ENCODE data around the gene RAB30. TPM values are rescaled to one million over a fixed set of nuclear protein-coding genes. Genes with fewer than 3 reads are reported as not detected.
A peak's percentile ranks its signal among the peaks of the same experiment; 100 is the strongest.

RAB30 gene
- total RNA-seq, 1 donor from 2014 or later = 10.8 TPM

GRCh38 chr11:83020942-83021779, 50.5 kb downstream of the RAB30 start:
- no peaks in the 10 kb centered on the region for H3K36me3 ChIP-seq
- no peaks in the 10 kb centered on the region for H3K9me3 ChIP-seq
- TF ChIP-seq CTCF (IDR thresholded peaks at IDR 0.05) (no peak), POLR2AphosphoS5 (IDR thresholded peaks at IDR 0.05; ENCODE audit: insufficient read depth in 1 of 2, low read depth in 1 of 2) (no peak), POLR2A (IDR thresholded peaks at IDR 0.05) (no peak)
- intact Hi-C loops (cut with DNase I) = no loop called here
- no peak overlapping the region for H3K4me3 ChIP-seq
- no peak overlapping the region for H3K27ac ChIP-seq
- no peak for DNase-seq (ENCODE audit: extremely low spot score in 2 of 2)
- peaks cover 43% of the 10 kb centered on the region for H3K4me1 ChIP-seq
- H3K27me3 ChIP-seq = no peaks in the 10 kb centered on the region

- TF ChIP-seq CTCF (IDR thresholded peaks at IDR 0.05) (no peak), POLR2AphosphoS5 (IDR thresholded peaks at IDR 0.05; ENCODE audit: insufficient read depth in 1 of 2, low read depth in 1 of 2) (peak in 1 of 2 donors; percentile 23), POLR2A (IDR thresholded peaks at IDR 0.05) (no peak)
- DNase-seq (ENCODE audit: extremely low spot score in 2 of 2) = no peak
- Histone ChIP-seq H3K27ac (no peak overlapping the region), H3K4me1 (peaks cover 33% of the 10 kb centered on the region), H3K9me3 (no peaks in the 10 kb centered on the region), H3K27me3 (no peaks in the 10 kb centered on the region), H3K4me3 (no peak overlapping the region), H3K36me3 (no peaks in the 10 kb centered on the region)
- intact Hi-C loops (cut with DNase I) = no loop called here
These were observed 51.7 kb downstream of the RAB30 start for GRCh38 chr11:83019888-83020579.

GRCh38 chr11:83014951-83015350, 56.7 kb downstream of the RAB30 start:
- no peak for TF ChIP-seq POLR2A (IDR thresholded peaks at IDR 0.05)
- no peak for TF ChIP-seq POLR2AphosphoS5 (IDR thresholded peaks at IDR 0.05; ENCODE audit: insufficient read depth in 1 of 2, low read depth in 1 of 2)
- TF ChIP-seq CTCF (IDR thresholded peaks at IDR 0.05) = no peak
- Histone ChIP-seq H3K4me3 (no peak overlapping the region), H3K27me3 (no peaks in the 10 kb centered on the region), H3K27ac (no peak overlapping the region), H3K4me1 (peaks cover 8% of the 10 kb centered on the region), H3K36me3 (no peaks in the 10 kb centered on the region), H3K9me3 (no peaks in the 10 kb centered on the region)
- no peak for DNase-seq (ENCODE audit: extremely low spot score in 2 of 2)
- intact Hi-C loops (cut with DNase I) = no loop called here

- intact Hi-C loops (cut with DNase I) = no loop called here
- no peaks in the 10 kb centered on the region for H3K36me3 ChIP-seq
- no peak overlapping the region for H3K27ac ChIP-seq
- TF ChIP-seq CTCF (IDR thresholded peaks at IDR 0.05) (no peak), POLR2A (IDR thresholded peaks at IDR 0.05) (no peak), POLR2AphosphoS5 (IDR thresholded peaks at IDR 0.05; ENCODE audit: insufficient read depth in 1 of 2, low read depth in 1 of 2) (no peak)
- peaks cover 12% of the 10 kb centered on the region for H3K4me1 ChIP-seq
- H3K9me3 ChIP-seq = no peaks in the 10 kb centered on the region
- H3K4me3 ChIP-seq = no peak overlapping the region
- H3K27me3 ChIP-seq = no peaks in the 10 kb centered on the region
- DNase-seq (ENCODE audit: extremely low spot score in 2 of 2) = no peak
These were observed 59.3 kb downstream of the RAB30 start for GRCh38 chr11:83012168-83013067.
